GM21576 (cell line): ENCODE results near the gene RPL6.
A peak's percentile ranks its signal among the peaks of the same experiment; 100 is the strongest.
"Not testable (repeated sequence)": the region's sequence is repeated elsewhere in the genome, so short reads cannot be mapped to it uniquely, and the experiment has no call there.

Experiments
- ATAC-seq: cut with Tn5 transposase; IDR thresholded peaks from one replicate; pipeline ENCODE4 v1.9.1; 2021; ENCODE audit warnings: mild to moderate bottlenecking, moderate library complexity; ENCODE audit not compliant: unreplicated experiment

RPL6 gene

DNA sequence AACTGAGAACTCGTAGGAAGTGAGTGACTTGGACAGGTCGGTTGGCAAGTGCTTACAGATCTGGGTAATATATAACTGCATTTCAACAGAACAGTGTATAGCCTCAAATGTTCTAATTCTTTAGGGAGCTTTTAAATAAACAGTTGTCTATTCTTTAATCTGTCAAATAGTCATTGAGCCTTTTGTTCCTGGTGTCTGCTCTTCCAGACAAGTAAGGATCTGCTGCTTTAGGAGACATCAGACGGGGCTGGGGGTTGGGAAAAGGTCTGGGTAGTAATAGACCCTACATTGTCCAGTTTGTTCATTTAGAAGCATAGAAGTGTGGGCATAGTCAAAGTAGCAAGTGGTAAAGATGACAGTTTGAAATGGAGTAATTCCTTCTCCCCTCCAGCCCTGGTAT is 11.3 kb upstream of the RPL6 start:
- no peak for ATAC-seq

DNA sequence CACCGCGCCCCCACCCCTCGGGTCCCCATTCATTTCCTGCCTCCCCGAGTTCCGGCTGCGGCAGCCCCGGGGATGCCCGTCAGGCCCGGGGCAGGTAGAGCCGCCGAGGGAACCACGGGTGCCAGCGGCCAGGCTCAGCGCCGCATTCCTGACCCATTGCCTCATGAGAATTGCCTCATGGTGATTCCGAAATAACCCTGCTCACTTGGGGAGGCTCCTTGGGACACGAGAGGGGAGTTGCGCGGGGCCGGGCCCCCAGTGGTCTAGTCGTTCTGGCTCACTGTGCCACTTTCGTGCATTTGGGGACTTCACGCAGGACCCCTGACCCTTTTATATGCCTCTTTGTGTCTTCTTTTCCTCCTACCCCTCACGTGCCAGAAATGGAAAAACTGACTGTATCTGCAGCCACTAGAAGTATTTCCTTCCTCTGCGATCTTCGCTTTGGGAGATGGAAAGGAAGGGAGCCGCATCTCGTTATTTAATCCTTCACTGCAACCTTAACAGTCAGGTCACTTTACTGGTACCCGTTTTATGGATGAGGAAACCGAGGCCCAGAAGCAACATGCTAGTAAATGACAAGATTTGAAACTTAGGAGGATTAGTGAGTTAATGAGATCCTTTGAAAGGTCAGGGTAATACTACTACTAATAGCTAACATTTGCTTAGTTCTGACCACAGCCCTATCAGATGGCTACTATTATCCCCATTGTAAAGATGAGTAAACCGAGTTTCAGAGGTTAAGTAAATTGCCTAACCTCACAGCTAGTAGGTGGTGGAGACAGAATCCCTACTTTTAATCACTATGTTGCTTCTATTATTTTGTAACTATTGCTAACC is 10.1 kb upstream of the RPL6 start:
- ATAC-seq, result no peak

DNA sequence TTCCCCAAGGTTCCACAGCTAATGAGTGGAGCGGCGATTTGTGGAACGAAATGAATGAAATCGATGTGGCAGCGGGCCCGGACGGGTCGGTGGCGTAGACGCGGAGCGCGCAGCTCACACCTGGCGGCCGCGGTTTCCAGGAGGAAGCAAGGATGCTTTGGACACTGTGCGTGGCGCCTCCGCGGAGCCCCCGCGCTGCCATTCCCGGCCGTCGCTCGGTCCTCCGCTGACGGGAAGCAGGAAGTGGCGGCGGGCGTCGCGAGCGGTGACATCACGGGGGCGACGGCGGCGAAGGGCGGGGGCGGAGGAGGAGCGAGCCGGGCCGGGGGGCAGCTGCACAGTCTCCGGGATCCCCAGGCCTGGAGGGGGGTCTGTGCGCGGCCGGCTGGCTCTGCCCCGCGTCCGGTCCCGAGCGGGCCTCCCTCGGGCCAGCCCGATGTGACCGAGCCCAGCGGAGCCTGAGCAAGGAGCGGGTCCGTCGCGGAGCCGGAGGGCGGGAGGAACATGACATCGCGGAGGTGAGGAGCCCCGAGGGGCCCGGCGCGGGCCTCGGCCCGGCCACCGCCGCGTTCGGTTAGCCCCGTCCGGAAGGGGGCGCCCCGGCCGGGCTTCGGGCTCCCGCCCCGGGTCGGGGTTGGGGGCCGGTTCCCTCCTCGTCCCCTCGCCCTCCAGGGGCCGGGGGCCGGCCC is 9.3 kb upstream of the RPL6 start, which contains the start of gene PTPN11:
Gene PTPN11, plus strand, starts transcription at position 340 of the 689 bp plus-strand sequence. Its CDS starts 165 bp downstream, at position 505.
- ATAC-seq, result peak; percentile 70

DNA sequence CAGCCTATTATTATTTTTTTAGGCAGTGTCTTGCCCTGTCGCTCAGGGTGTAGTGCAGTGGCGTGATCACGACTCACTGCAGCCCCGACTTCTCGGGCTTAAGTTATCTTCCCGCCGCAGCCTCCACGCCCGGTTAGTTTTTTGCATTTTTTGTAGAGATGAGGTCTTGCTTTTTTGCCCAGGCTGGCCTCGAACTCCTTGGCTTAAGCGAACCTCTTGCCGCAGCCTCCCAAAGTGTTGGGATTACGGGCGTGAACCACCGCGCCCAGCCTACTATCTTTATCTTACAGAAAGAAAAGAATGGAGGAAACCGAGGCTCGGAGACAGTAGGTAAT is 8.8 kb upstream of the RPL6 start:
- no peak for ATAC-seq

DNA sequence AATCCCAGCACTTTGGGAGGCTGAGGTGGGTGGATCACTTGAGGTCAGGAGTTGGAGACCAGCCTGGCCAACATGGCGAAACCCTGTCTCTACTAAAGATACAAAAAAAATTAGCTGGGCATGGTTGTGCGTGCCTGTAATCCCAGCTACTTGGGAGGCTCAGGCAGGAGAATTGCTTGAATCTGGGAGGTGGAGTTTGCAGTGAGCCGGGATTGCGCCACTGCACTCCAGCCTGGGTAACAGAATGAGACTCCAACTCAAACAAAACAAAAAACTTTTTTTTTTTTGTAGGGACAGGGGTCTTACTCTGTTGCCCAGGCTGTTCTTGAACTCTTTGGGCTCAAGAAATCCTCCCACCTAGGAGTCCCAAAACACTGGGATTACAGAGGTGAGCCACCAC is 6.1 kb upstream of the RPL6 start:
- ATAC-seq, result not testable (repeated sequence)

DNA sequence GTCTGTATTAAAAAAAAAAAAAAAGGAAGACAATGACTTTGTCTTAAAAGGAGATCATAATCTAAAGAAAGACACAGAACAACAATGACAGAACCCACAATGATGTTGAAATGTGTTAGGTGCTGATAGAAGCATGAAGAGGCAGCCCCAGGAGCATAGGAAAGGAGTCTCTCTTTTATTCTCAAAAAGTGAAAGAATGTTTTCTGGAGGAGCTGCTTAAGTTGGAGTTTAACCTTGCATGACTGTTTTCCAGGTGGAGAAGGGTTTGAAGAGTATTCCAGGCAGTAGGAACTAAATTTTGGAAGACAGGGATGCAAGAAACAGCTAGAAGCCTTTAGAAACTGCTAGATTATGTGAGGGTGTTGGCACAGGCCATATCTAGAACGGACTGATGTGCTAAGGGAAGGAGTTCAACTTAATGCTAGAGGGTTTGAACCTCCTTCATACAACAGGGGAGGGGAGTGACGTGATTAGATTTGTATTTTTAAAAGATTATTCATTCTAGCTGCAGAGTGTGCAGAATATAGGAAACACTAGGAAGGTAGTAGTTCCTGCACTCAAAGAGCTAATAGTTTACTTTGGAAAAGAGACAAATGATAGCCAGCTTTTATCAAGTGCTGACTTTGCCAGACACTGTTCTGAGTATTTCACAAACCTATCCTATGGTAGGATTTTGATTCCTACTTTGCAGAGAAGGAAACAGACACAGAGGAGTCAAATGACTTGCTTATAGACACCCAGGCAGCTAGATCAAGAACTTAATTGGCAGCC is 4.6 kb upstream of the RPL6 start:
- ATAC-seq, result no peak

DNA sequence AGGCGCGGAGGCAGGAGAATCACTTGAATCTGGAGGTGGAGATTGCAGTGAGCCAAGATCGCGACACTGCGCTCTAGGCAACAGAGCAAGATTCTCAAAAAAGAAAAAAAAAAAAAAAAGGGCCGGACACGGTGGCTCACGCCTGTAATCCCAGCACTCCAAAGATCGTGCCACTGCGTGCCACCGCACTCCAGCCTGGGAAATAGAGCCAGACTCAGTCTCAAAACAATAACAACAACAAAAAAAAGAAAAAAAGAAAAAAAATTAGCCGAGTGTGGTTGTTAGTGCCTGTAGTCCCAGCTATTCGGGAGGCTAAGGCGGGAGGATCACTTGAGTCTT is 470 bp upstream of the RPL6 start:
- no peak for ATAC-seq

DNA sequence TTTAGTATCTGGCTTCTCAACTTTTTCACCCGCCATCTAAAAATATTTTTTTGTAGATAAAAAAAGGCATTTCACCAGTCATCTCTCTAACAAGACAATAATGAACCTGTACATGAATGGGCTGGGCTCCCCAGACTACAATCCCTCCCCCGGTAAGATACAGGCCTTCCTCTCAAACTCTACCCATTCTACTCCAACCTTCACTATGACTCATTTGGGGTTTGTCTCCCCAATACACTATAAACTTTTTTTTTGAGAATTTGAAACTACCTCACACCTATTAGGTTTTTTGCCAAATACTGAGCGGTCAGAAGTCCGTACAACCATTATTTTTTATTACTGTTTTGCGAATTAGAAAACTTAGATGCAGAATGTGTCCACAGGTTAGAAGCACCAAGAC is 784 bp downstream of the RPL6 start:
- ATAC-seq, result no peak

DNA sequence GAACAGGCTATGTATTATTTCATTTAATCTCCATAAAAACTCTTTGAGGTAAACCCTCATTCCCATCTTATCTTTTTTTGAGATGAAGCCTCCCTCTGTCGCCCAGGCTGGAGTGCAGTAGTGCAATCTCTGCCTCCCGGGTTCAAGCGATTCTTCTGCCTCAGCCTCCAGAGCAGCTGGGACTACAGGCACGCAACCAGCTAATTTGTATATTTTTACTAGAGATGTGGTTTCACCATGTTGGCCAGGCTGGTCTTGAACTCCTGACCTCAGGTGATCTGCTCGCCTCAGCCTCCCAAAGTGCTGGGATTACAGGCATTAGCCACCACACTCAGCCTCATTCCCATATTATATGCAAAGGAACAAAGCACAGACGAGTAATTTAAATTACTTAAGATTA is 1.7 kb downstream of the RPL6 start:
- ATAC-seq, result not testable (repeated sequence)

DNA sequence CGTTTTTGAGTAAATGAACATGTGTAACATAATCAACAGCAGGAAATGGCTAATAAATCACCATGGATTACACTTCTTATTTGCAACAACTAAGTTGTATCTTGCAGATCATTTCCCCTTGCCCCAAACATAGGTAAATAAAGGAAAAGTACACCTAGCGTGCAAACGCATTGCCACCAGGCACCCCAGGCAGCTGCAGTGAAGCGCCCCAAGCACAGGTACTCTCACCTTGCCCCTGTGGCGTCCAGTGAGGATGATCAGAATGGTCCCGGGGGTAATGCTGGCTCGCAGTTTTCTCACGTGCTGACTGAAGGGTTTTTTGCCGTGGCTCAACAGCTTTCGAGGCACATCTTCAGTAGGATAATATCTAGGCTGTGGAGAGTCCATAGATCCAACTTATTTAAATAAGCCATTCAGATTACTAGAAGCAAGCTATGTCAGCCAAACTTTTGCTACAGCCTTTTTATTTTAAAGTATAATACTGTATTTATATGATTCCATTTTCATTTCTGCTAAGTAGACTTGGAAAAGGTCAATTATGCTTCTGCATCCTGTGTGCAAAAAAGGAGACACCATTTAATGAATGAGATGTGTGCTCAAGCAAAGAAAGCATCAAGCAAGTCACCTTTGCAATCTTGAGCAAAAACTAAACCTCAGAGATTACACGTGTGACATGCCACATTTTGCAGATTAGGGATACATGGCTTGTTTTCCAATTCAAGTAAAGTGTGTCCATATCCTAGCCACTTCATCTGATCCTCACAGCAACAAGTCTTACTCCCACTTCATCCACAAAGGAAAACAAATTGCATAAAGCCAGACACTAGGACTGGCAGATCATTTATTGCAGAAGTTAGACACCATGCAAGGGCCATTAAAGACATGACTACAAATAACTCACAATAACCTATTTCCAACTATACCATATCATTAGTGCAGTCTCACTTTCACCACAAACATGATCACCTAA is 2.6 kb downstream of the RPL6 start:
- ATAC-seq, result no peak

DNA sequence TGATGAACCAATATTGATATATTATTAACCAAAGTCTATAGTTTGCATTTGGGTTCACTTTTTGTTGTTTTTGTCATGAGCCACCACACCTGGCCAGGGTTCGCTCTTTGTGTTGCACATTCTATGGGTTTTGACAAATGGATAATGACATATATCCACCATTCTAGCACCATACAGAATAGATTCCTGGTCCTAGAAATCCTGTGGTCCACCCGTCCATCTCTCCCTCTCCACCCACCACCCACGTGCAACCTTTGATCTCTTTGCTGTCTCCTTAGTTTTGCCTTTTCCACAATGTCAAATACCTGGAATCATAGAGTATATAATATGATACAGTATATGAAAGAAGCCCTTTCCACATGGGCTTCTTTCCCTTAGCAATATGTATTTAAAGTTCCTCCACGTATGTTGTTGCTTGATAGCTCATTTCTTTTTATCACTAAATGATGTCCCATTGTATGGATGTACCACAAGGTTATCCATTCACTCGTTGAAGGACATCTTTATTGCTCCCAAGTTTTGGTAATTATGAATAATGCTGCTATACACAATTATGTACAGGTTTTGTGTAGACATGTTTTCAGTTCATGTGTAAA is 7.4 kb downstream of the RPL6 start:
- no peak for ATAC-seq

DNA sequence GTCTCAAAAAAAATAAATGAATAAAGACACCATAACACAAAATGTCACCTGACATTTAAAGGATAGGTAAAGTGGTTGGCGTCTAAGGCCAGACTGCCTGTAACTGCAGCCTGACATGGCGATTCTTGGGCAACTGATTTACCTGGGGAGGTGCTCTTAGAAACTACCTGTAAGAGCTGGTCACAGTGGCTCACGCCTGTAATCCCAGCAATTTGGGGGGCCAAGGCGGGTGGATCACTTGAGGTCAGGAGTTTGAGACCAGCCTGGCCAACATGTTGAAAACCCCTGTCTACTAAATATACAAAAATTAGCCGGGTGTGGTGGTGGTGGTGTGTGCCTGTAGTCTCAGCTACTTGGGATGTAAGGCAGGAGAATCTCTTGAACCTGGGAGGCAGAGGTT is 8.4 kb downstream of the RPL6 start:
- ATAC-seq, result no peak

DNA sequence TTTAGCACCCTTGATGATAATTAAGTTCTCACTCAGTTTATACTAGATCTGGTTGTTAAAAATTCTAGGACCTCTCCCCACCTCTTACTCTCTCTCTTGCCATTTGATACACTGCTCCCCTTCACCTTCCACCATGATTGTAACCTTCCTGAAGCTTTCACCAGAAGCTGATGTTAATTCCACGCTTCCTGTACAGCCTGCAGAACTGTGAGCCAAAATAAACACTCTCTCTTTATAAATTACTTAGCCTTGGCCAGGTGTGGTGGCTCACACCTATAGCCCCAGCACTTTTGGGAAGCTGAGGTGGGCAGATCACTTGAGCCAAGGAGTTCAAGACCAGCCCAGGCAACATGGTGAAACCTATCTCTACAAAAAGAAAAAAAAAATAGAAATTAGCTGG is 16.1 kb downstream of the RPL6 start:
- no peak for ATAC-seq

DNA sequence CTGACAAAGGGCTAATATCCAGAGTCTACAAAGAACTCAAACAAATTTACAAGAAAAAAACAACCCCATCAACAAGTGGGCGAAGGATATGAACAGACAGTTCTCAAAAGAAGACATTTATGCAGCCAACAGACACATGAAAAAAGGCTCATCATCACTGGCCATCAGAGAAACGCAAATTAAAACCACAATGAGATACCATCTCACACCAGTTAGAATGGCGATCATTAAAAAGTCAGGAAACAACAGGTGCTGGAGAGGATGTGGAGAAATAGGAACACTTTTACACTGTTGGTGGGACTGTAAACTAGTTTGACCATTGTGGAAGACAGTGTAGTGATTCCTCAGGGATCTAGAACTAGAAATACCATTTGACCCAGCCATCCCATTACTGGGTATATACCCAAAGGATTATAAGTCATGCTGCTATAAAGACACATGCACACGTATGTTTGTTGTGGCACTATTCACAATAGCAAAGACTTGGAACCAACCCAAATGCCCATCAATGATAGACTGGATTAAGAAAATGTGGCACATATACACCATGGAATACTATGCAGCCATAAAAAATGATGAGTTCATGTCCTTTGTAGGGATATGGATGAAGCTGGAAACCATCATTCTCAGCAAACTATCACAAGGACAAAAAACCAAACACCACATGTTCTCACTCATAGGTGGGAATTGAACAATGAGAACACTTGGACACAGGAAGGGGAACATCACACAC is 19.3 kb downstream of the RPL6 start:
- ATAC-seq, result not testable (repeated sequence)

DNA sequence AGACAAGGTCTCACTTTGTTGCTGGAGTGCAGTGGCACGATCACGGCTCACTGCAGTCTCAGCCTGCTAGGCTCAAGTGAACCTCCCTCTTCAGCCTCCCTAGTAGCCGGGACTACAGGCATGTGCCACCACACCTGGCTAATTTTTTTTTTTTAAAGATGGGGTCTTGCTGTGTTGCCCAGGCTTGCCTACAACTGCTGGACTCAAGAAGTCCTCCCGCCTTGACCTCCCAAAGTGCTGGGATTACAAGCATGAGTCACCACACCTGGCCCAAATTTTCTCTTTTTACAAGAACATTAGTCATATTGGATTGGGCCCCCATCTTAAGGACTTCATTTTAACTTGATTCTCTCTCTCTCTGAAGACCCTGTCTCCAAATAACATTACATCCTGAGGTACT is 20.2 kb downstream of the RPL6 start:
- no peak for ATAC-seq

DNA sequence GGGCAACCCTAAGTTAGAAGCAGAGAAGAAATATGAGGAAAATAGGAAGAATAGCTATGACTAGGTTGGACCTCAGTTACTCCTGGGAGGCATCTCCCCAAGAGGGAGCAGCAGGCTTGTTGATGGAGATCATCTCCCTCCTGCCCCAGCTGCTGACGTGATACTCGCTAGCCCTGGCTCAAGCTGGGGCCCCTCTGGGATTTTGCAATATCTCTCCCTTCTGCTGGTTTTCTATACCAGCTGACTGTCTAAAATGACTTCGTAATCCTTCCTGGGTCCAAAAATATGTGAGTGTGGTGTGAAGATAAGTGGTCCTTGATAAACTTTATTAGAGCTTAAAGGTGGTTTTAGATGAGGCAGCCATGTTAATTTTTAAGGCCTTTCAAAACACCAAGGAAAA is 22.7 kb downstream of the RPL6 start:
- ATAC-seq, result no peak

DNA sequence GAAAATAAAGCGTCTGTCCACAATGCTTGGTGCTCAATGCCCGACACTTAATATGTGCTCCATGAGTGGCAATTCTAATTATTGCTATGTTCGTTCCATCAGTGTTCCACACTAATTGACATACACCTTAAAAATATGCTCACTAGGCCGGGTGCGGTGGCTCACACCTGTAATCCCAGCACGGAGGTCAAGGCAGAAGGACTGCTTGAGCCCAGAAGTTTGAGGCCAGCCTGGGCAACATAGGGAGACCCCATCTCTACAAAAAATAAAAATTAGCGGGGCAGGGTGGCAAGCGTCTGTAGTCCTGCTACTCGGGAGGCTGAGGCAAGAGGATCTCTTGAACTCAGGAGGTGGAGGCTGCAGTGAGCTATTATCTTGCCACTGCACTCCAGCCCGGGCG is 26.5 kb downstream of the RPL6 start:
- ATAC-seq, result no peak

DNA sequence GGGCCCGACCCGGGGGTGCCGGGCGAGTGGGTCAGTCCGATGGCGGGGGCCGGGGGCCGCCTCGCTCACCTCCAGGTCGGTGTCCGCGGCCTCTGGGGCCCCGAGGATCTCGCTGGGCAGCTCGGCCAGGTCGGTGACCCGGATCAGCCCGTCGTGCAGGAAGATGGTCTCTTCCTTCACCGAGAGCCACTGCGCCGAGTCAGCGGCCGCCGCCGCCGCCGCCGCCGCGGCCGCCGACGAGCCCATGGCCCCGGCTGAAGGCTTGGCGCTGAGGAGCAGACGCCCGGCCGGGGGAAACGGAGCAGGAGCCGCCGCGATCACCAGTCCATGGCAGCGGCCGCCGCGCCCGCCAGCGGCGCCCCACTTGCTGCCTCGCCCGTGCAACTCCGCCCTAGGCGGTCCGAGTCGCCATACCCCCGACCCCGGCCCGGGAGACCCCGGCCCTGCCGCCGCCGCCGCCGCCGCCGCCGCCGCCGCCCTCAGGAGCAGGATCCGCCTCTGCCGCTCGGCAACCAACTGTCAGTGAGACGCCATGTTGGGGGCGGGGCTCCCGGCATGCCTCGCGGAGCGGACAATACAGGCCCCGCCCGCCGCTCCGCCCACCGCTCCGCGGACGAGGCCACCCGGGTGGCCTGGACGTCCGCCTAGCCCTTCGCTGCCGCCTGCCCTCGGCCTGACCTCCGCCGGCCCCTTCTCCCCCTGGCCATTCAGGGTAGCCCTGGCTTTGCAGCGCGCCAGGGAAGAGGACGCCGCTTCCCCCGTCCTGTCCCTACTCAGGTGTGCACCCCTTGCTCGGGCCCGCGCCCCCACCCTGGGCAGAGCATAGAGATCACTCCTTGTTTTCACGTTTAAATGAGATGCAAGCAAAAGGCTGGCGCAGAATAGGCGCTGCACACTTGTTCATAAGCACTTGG is 27.3 kb downstream of the RPL6 start, which contains the start of gene HECTD4:
Gene HECTD4, minus strand, starts transcription at position 549 of the 914 bp plus-strand sequence. Its CDS starts 303 bp downstream, at position 246.
- peak; percentile 89 for ATAC-seq
